GM10266 (cell line): ENCODE data around the gene C9orf72.

Experiments
- DNase-seq: peaks from one replicate; pipeline ENCODE4 v3.0.0; 2012; ENCODE audit errors: extremely low spot score
- TF ChIP-seq, protein P1 (sequence below): IDR thresholded peaks from 2 replicates; pipeline ENCODE4 v1.5.1; 2012; ENCODE audit warnings: mild to moderate bottlenecking, low read depth; ENCODE audit not compliant: control insufficient read depth, insufficient read depth; ENCODE audit errors: missing control alignments

Gene C9orf72

DNA sequence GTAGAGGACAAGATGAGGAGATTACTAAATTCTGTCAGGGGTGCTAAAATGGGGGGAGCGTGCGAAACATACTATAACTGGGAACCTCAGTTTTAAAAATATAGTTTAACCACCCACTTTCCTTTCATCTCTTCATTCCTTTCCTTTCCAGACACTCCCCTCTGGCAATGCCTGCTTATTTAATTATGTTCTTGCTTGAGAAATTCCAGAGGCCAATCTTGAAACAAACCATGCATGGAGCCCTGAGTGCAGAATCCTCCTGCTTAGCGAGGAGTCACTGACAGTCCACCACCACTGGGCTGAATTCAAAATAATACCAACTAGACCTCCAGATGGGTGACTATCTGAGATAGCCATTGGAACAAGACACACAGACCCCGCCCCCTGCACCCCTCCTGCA is 29.7 kb upstream of the C9orf72 start:
- no peak for DNase-seq
- TF ChIP-seq, protein P1, sequence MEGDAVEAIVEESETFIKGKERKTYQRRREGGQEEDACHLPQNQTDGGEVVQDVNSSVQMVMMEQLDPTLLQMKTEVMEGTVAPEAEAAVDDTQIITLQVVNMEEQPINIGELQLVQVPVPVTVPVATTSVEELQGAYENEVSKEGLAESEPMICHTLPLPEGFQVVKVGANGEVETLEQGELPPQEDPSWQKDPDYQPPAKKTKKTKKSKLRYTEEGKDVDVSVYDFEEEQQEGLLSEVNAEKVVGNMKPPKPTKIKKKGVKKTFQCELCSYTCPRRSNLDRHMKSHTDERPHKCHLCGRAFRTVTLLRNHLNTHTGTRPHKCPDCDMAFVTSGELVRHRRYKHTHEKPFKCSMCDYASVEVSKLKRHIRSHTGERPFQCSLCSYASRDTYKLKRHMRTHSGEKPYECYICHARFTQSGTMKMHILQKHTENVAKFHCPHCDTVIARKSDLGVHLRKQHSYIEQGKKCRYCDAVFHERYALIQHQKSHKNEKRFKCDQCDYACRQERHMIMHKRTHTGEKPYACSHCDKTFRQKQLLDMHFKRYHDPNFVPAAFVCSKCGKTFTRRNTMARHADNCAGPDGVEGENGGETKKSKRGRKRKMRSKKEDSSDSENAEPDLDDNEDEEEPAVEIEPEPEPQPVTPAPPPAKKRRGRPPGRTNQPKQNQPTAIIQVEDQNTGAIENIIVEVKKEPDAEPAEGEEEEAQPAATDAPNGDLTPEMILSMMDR = no peak

DNA sequence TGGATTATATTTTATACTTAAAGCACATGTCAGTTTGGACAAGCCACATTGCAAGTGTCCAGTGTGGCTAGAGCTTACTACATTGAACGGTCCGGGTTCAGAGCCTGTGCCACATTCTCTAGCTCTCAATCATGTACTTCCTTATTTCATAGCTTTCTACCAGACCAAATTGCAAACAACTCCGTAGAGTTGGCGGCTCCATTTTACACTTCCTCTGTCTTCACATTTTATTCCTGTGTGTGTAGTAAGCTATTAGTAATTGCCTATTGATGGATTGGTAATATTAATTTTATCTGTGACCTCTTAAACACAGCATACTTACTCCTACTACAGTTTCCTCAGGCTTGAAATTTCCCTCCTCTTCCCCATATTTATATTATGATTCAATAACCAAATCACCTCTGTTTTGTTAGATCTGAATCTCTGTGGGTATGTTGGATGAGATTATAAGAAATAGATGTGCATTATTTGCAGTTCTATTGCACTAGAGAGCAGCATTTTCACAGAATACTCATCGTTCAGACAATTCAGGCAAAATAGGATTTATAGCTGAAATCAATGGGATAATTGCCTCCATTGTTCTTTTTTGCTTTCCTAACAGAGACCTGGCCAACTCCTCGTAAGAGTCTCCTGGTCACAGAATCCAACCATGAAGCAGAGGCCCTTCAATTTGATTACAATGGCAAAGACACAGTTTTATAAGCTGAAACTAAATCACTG is 29.0 kb upstream of the C9orf72 start:
- no peak for DNase-seq
- TF ChIP-seq, protein P1 = no peak

DNA sequence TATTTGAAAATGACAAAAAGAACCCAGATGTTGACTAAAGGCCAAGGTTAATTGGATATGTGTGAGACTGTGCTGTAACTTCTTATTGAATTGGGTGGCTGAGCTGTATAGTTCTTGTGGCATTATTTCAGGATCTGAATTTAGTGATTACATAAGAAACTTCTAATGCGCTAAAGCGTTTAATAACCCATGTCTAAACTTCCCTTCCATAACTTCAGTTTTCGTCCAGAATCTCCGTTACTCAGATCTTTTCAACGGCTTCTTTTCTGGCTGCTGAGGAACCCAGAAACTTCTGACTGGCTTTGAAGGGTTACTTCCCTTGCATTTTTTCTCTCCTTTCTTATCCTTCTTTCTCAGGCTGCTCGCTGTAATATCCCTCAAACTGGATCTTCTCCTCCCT is 28.1 kb upstream of the C9orf72 start:
- DNase-seq = no peak
- TF ChIP-seq, protein P1 = no peak

DNA sequence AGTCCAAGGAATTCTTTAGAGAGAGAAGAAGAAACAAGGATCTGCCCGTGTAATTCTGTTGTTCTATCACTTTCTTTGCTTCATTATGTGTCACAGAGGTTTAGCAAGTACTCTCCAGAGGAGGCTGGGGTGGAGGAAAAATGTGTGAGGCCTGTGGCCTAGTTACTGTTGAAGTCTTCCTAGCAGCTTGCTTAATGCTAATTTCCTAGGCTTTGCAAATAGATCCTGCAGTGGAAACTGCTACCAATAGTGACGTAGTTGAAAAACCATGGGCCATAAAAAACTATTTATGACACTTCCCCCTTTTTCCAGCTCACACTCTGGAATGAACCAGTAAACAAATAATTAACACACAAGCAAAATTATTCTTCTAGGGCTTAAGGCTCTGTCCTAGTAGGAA is 27.0 kb upstream of the C9orf72 start:
- DNase-seq = no peak
- TF ChIP-seq, protein P1 = no peak

DNA sequence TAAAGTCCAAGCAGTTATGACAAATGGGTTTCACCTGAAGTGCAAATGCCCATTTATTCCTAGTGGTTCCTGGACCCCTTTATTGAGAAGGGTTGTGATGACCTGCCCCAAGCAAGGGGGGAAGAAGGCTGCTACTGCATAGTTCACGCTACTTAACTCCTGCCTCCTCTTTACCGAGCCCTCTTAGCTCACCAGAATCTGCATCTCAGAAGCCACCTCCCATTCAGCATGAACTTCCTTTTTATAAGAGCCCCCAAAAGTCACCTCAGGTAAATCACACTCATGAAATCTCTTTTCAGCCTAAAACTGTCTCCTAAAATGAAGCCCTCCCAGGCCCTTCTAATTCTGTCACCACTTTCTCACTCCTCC is 26.6 kb upstream of the C9orf72 start:
- no peak for DNase-seq
- TF ChIP-seq, protein P1 = no peak

DNA sequence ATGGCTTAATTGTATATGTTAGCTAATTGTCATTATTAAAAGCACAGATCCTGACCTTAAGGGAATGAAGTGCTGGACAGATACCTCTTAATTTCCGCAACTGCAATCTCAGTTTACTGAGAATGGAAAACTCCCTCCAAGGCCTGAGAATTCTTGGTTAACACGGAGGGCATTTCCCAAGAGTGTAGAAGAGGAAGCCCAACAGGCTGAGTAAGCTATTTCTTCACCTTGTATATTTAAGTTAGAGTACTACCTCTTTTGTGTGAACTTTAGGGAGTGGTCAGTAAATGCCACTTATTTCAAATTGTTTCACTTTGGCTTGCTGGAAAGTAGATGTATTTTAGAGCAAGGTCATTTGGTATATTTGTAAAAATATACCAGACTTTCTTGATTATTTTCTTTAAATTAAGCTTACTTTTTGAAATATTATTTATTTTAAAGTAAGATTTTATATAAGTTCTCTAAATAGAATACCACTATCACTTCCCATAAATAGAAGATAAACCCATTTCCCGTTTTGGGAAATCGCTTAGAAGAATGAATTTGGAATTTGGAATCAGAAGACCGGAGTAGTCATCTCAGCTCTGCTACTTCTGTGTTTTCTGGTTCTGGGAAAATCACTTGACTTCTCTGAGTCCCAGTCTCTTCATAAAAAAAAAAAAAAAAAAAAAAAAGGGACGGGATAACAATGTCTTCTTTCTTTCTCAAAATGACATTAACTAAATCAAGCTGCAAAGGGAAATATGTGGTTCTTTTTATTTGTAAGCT is 26.0 kb upstream of the C9orf72 start:
- DNase-seq = no peak
- TF ChIP-seq, protein P1 = no peak

DNA sequence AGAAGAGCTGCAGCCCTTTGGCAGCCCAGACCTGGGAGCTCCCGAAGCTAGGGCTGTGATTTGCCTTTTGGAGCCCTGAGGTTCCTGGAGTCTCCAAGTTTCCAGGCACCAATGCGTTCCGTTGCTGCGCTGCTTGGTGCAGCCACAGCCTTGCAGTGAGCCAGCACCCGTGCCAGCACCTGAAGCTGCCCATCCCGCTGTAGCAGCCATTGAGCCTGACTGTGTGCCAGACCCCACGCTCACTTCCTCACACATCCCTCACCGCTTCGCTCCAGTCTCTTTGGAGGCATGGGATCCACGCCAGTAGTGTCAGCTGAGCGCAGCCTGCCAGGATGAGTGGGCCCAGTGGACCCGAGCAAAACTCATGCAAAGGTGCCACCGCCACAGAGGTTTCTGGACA is 22.5 kb upstream of the C9orf72 start:
- TF ChIP-seq, protein P1 = no peak

More for the DNA sequence above, 22.5 kb upstream of the C9orf72 start:
- no peak for DNase-seq
